Esophagus squamous epithelium (tissue), 4 donors: ENCODE measurements around the gene GNB5.

Experiments used
- POLR2A ChIP-seq, 4 donors: fragments of 450-650 bp; IDR thresholded peaks; one replicate each; pipeline ENCODE4 v1.6.1; 2017; ENCODE audit warnings: antibody characterized with exemption in 4 of 4, mild to moderate bottlenecking in 4 of 4, moderate library complexity in 3 of 4
- TF ChIP-seq, protein P1 (sequence below), 6 experiments: fragments of 450-650 bp in 4 of 6; fragments of 200-600 bp in 2 of 6; sonication (generic) in 2 of 6; IDR thresholded peaks; one replicate each; pipeline ENCODE4 v1.5.1; 2016 to 2019; ENCODE audit warnings: antibody characterized with exemption in 6 of 6, mild to moderate bottlenecking in 4 of 6, moderate library complexity in 4 of 6

DNA sequence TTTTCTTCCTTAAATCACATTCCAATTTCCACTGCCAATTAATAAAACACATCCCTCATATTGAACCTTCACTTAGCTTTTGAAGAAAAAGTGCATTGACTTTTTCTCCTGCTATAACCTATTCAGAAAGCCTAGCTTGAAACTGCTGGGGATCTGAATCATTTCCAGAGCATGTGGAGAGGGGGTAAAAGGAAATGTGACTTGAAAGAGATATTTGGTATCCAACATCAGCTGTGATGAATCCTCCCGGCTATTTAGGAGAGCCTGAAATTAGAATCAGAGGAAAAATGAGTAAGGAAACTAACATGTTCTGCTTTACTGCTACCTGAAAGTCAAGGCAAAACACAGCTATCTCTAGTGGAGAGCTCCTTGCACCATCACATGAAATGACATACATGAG lies 2.6 kb upstream of the GNB5 start:
- TF ChIP-seq, protein P1, sequence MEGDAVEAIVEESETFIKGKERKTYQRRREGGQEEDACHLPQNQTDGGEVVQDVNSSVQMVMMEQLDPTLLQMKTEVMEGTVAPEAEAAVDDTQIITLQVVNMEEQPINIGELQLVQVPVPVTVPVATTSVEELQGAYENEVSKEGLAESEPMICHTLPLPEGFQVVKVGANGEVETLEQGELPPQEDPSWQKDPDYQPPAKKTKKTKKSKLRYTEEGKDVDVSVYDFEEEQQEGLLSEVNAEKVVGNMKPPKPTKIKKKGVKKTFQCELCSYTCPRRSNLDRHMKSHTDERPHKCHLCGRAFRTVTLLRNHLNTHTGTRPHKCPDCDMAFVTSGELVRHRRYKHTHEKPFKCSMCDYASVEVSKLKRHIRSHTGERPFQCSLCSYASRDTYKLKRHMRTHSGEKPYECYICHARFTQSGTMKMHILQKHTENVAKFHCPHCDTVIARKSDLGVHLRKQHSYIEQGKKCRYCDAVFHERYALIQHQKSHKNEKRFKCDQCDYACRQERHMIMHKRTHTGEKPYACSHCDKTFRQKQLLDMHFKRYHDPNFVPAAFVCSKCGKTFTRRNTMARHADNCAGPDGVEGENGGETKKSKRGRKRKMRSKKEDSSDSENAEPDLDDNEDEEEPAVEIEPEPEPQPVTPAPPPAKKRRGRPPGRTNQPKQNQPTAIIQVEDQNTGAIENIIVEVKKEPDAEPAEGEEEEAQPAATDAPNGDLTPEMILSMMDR (IDR thresholded peaks at IDR 0.05): no peak
- TF ChIP-seq POLR2A (IDR thresholded peaks at IDR 0.05): no peak
